ENCODE data around the gene MAD1L1. TPM values are rescaled to one million over a fixed set of nuclear protein-coding genes. Genes with fewer than 3 reads are reported as not detected.

The MAD1L1 gene
- total and polyA plus RNA-seq, 2 of the 8 experiments (the other 6 are each of a cell fraction or from before 2014, with no cell fraction given), result 40.4 to 44.6 TPM

DNA sequence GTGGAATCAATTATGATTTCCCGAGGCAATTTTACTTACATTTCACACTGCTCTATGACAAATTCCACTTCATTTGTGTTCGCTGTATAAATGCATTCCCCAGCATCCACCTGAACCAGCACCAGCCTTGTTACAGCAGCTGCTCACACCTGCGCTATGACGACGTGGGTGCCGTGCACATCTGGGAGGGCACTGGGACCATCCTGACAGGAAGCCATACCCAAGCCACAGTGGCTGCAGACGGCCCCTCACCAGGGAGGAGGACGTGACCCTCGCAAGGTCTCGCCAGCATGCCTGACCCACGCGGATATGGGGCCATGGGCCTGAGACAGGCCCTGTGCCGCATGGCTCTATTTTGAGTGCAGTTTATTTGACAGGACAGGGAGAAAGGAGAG is 201.3 kb downstream of the MAD1L1 start:
- H3K23ac ChIP-seq (ENCODE audit: insufficient read length), result no peak overlapping the region
- no peak overlapping the region for H3K4me3 ChIP-seq (ENCODE audit: extremely low read depth in 1 of 4, insufficient read depth in 2 of 4, low read depth in 3 of 4, low read length in 4 of 4)
- DNase-seq (ENCODE audit: low read depth in 1 of 2, low spot score in 2 of 2), result no peak
- H3K18ac ChIP-seq (ENCODE audit: extremely low read depth, low read length), result no peak overlapping the region; the same call in 1 of the 2 replicates
- H3K9me3 ChIP-seq (ENCODE audit: insufficient read depth in 2 of 2, low read depth in 1 of 2, low read length in 1 of 2), result no peaks in the 10 kb centered on the region
- no peak overlapping the region for H3K9ac ChIP-seq (replicated peaks in 1 of 4; ENCODE audit: extremely low read depth in 1 of 4, low read depth in 3 of 4, low read length in 3 of 4)
- ChIA-PET CTCF (ENCODE audit: partially characterized antibody) (interaction anchor here (0.9 to 2.3 kb wide), 3 partner anchors 10 to 13 kb away, joined by 4 to 7 read pairs (median 4); no protein-coding TSS in a partner anchor), POLR2A (ENCODE audit: partially characterized antibody) (no interaction called here)
- H3K14ac ChIP-seq (ENCODE audit: insufficient read length), result no peak overlapping the region
- no peaks in the 10 kb centered on the region; a peak in 1 of 4 replicates for H3K79me2 ChIP-seq (ENCODE audit: control insufficient read depth in 1 of 2, insufficient read depth in 2 of 2, low read length in 2 of 2)
- H2BK20ac ChIP-seq (ENCODE audit: low read length), result no peak overlapping the region
- FAIRE-seq, result no peak
- H4K20me1 ChIP-seq (replicated peaks in 1 of 2; ENCODE audit: control insufficient read depth in 1 of 2, insufficient read depth in 2 of 2, low read length in 2 of 2), result peaks cover 0 to 5% of the 10 kb centered on the region in 2 experiments
- H2AFZ ChIP-seq (ENCODE audit: low read length), result no peak overlapping the region
- H3K23me2 ChIP-seq (ENCODE audit: low read depth, low read length), result no peaks in the 10 kb centered on the region
- H3K4me1 ChIP-seq (replicated peaks in 1 of 4; ENCODE audit: control insufficient read depth in 3 of 4, insufficient read depth in 4 of 4, low read length in 3 of 4), result peaks cover 0 to 16% (median 3%) of the 10 kb centered on the region in 4 experiments; a peak in 2 of 7 replicates
- TF ChIP-seq RAD21 (IDR thresholded peaks at IDR 0.05 in 1 of 2, conservative IDR thresholded peaks at IDR 0.05 in 1 of 2; ENCODE audit: low read depth in 2 of 2, low read length in 2 of 2), result no peak
- TF ChIP-seq, protein P1, sequence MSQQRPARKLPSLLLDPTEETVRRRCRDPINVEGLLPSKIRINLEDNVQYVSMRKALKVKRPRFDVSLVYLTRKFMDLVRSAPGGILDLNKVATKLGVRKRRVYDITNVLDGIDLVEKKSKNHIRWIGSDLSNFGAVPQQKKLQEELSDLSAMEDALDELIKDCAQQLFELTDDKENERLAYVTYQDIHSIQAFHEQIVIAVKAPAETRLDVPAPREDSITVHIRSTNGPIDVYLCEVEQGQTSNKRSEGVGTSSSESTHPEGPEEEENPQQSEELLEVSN (IDR thresholded peaks at IDR 0.05), result no peak
- TF ChIP-seq CEBPB (IDR thresholded peaks at IDR 0.05; ENCODE audit: low read depth, low read length), result no peak
- H3K4me2 ChIP-seq (ENCODE audit: insufficient read depth in 1 of 2, low read depth in 2 of 2, low read length in 2 of 2), result no peak overlapping the region
- H3K27me3 ChIP-seq (replicated peaks in 1 of 4; ENCODE audit: control insufficient read depth in 3 of 4, extremely low read depth in 1 of 4, insufficient read depth in 3 of 4, low read length in 3 of 4), result no peaks in the 10 kb centered on the region
- H3K27ac ChIP-seq (ENCODE audit: low read depth, low read length), result no peak overlapping the region
- no peak overlapping the region for H3K56ac ChIP-seq (replicated peaks; ENCODE audit: insufficient read length, low read depth, low read length)
- H2BK15ac ChIP-seq (ENCODE audit: low read length), result no peak overlapping the region
- peak overlapping the region; percentile 61; the same call in 1 of the 2 replicates for H2BK5ac ChIP-seq (ENCODE audit: low read depth, low read length)
- no peak overlapping the region for H2BK12ac ChIP-seq (ENCODE audit: low read depth, low read length)
- H2AK5ac ChIP-seq (ENCODE audit: low read depth, low read length), result peak overlapping the region; percentile 26; the same call in 1 of the 2 replicates
- H4K91ac ChIP-seq (replicated peaks; ENCODE audit: insufficient read length, low read length), result no peak overlapping the region
- no peak overlapping the region for H4K8ac ChIP-seq (ENCODE audit: extremely low read depth, insufficient read depth, low read length)
- WGBS, 2 experiments (ENCODE audit: extremely low coverage in 1 of 2, insufficient coverage in 1 of 2, insufficient read length in 1 of 2, insufficient replicate concordance in 2 of 2, low coverage in 1 of 2, low lambda C conversion rate in 2 of 2, missing lambda C conversion rate in 1 of 2), result 91% methylated on average over 13 of the region's 13 CpGs; no CpG with 5 or more reads in 1 of the 2 experiments
- no peak overlapping the region for H2BK120ac ChIP-seq (replicated peaks; ENCODE audit: low read depth, low read length)
- no peak overlapping the region for H4K5ac ChIP-seq (ENCODE audit: insufficient read length, low read depth, low read length)
- H3K4ac ChIP-seq (replicated peaks; ENCODE audit: insufficient read length, low read depth, low read length), result no peak overlapping the region
- peaks cover 6% of the 10 kb centered on the region for H3K79me1 ChIP-seq (ENCODE audit: low read depth, low read length)
- no peaks in the 10 kb centered on the region for H3K36me3 ChIP-seq (ENCODE audit: control insufficient read depth in 2 of 4, insufficient read depth in 4 of 4, low read length in 3 of 4)
